ENCODE results near the gene MRPL53. TPM values are rescaled to one million over a fixed set of nuclear protein-coding genes. Genes with fewer than 3 reads are reported as not detected.

Gene MRPL53
- total and polyA plus RNA-seq, 10 donors: 13.0 to 86.7 (median 67.3) TPM

DNA sequence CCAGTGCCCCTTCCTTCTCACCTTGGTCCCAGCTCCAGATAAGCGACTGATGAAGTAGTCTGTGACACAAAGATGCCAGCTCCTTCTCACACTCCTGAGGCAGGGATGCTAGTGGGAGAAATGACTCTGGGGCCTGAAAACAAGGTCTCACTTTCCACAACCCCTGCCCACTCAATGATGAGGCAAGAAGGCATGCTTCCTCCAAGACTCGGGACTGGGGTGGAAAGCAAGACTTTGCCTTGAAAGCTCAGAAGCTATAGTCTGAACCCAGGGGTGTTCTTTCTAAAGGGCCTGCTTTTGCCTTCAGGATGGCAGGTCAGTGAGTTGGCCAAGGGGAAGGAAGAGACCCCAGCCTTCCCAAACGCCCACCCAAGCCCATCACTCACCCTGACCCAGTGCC is 9.0 kb upstream of the MRPL53 start:
- Histone ChIP-seq H3K27ac (peak overlapping the region in 5 of 8 donors; percentile 93 to 97 (median 94)), H3K9me3 (no peaks in the 10 kb centered on the region), H3K27me3 (replicated peaks in 1 of 7) (no peaks in the 10 kb centered on the region), H3K36me3 (peaks cover 0 to 69% (median 25%) of the 10 kb centered on the region in 6 donors), H3K4me1 (peaks cover 33 to 68% (median 40%) of the 10 kb centered on the region in 6 donors), H3K4me3 (peak overlapping the region; percentile 72 to 96 (median 88))
- intact Hi-C loops (cut with DNase I; ENCODE audit: low total_unique reads): loop anchor here (5.0 kb wide), 1 partner anchor 106 kb away; no protein-coding TSS in a partner anchor
- 48 to 93% (median 70%) methylated on average over 2 to 3 of the region's 3 CpGs for WGBS, 5 donors
- DNase-seq: no peak
- TF ChIP-seq POLR2A (IDR thresholded peaks at IDR 0.05) (no peak), POLR2AphosphoS5 (IDR thresholded peaks at IDR 0.05) (no peak), CTCF (IDR thresholded peaks at IDR 0.05 in 8 of 11, conservative IDR thresholded peaks at IDR 0.05 in 3 of 11) (no peak)

DNA sequence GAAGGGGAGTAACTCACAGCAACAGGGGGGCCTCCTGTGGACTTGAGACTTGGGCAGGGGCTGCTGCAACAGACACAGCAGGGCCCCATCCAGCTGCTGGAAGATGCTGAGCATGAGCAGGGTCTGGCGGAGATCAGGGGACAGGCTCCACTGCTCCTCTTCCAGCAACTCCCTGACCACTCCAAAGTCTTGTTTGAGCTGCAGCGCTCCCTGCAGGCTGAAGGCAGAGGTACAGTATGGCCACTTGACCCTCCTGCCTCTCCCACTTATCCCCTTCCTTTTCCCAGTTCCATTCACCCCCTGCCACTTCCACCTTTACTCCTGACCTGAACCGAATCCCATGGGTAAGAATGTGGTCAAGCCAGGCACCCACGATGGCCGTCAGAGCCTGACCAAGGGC is 2.4 kb upstream of the MRPL53 start:
- intact Hi-C loops (cut with DNase I; ENCODE audit: low total_unique reads): no loop called here
- TF ChIP-seq POLR2A (IDR thresholded peaks at IDR 0.05) (no peak), CTCF (IDR thresholded peaks at IDR 0.05 in 8 of 11, conservative IDR thresholded peaks at IDR 0.05 in 3 of 11) (peak in 1 of 11 experiments; percentile 19)
- H3K27ac ChIP-seq: no peak overlapping the region
- peak; percentile 69 for DNase-seq
- WGBS, 5 donors: 81 to 91% (median 89%) methylated on average over 5 of the region's 5 CpGs
- no peaks in the 10 kb centered on the region for H3K27me3 ChIP-seq (replicated peaks in 1 of 7)
- H3K36me3 ChIP-seq: peaks cover 0 to 70% (median 29%) of the 10 kb centered on the region in 6 donors
- no peak overlapping the region for H3K4me3 ChIP-seq
- no peaks in the 10 kb centered on the region for H3K9me3 ChIP-seq
- peaks cover 19 to 57% (median 26%) of the 10 kb centered on the region in 6 donors for H3K4me1 ChIP-seq

- H3K27ac ChIP-seq: no peak overlapping the region
- H3K4me1 ChIP-seq: peaks cover 18 to 53% (median 25%) of the 10 kb centered on the region in 6 donors
- WGBS, 5 donors: 94 to 99% (median 95%) methylated on average over 6 of the region's 6 CpGs
- no peaks in the 10 kb centered on the region for H3K27me3 ChIP-seq (replicated peaks in 1 of 7)
- H3K4me3 ChIP-seq: no peak overlapping the region
- DNase-seq: peak; percentile 69
- peaks cover 0 to 66% (median 27%) of the 10 kb centered on the region in 6 donors for H3K36me3 ChIP-seq
- intact Hi-C loops (cut with DNase I; ENCODE audit: low total_unique reads): no loop called here
- no peaks in the 10 kb centered on the region for H3K9me3 ChIP-seq
- TF ChIP-seq POLR2A (IDR thresholded peaks at IDR 0.05) (no peak), POLR2AphosphoS5 (IDR thresholded peaks at IDR 0.05) (no peak), CTCF (IDR thresholded peaks at IDR 0.05 in 8 of 11, conservative IDR thresholded peaks at IDR 0.05 in 3 of 11) (no peak)
Observed at GRCh38 chr2:74474481-74474880, 2.0 kb upstream of the MRPL53 start.

DNA sequence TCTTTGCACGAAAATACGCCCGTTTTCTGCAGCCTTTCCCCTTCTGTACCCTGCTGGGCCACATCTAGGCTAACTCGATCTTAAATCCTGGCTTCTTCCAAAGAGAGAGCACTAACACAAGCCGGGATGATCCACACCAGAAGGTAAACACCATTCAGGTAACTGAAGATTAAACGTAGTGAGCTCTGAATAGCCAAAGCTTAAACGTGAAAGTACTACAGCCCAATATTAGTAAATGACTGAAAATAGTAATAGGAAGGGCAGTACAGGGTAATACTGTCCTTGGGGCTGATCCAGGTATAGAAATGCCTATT is 422 bp upstream of the MRPL53 start:
- H3K36me3 ChIP-seq: peaks cover 0 to 50% (median 22%) of the 10 kb centered on the region in 6 donors
- intact Hi-C loops (cut with DNase I; ENCODE audit: low total_unique reads): no loop called here
- no peaks in the 10 kb centered on the region for H3K9me3 ChIP-seq
- 8 to 16% (median 11%) methylated on average over 7 of the region's 7 CpGs for WGBS, 5 donors
- TF ChIP-seq POLR2A (IDR thresholded peaks at IDR 0.05) (no peak), POLR2AphosphoS5 (IDR thresholded peaks at IDR 0.05) (no peak), CTCF (IDR thresholded peaks at IDR 0.05 in 8 of 11, conservative IDR thresholded peaks at IDR 0.05 in 3 of 11) (no peak)
- H3K4me1 ChIP-seq: peaks cover 18 to 47% (median 25%) of the 10 kb centered on the region in 6 donors
- H3K4me3 ChIP-seq: peak overlapping the region; percentile 54 to 78 (median 71)
- H3K27me3 ChIP-seq (replicated peaks in 1 of 7): no peaks in the 10 kb centered on the region
- peak overlapping the region; percentile 77 to 93 (median 91) for H3K27ac ChIP-seq
- no peak for DNase-seq

Data from spleen (tissue), 11 donors.